Subcutaneous abdominal adipose tissue (tissue), 5 donors: ENCODE data around the gene ELL2.

Experiments used
- H3K27ac ChIP-seq: one replicate; pipeline ENCODE4 v1.7.0; 2013; ENCODE audit warnings: low read depth, mild to moderate bottlenecking, inconsistent platforms, low read length, moderate library complexity
- H3K27me3 ChIP-seq, 5 donors: one replicate each; pipeline ENCODE4 v1.7.0; 2013; ENCODE audit warnings: low read length in 5 of 5, inconsistent platforms in 1 of 5; ENCODE audit not compliant: control insufficient read depth in 5 of 5, insufficient read depth in 4 of 5
- H3K36me3 ChIP-seq, 5 donors: one replicate each; pipeline ENCODE4 v1.7.0; 2013; ENCODE audit warnings: low read length in 5 of 5; ENCODE audit not compliant: control insufficient read depth in 5 of 5, insufficient read depth in 5 of 5
- H3K4me1 ChIP-seq, 5 donors: one replicate each; pipeline ENCODE4 v1.7.0; 2013; ENCODE audit warnings: low read length in 5 of 5, mild to moderate bottlenecking in 3 of 5, moderate library complexity in 1 of 5; ENCODE audit not compliant: control insufficient read depth in 5 of 5, insufficient read depth in 5 of 5
- H3K4me3 ChIP-seq, 5 donors: one replicate each; pipeline ENCODE4 v1.7.0; 2013; ENCODE audit warnings: low read length in 5 of 5, low read depth in 1 of 5
- H3K9ac ChIP-seq, 5 donors: one replicate each; pipeline ENCODE4 v1.7.0; 2013; ENCODE audit warnings: low read length in 5 of 5, mild to moderate bottlenecking in 4 of 5, moderate library complexity in 3 of 5
- H3K9me3 ChIP-seq, 5 donors: one replicate each; pipeline ENCODE4 v1.7.0; 2013; ENCODE audit warnings: low read length in 5 of 5; ENCODE audit not compliant: control insufficient read depth in 5 of 5
- donor health status: healthy.
- donor health status: healthy.
- donor health status: healthy.
- donor health status: healthy.
- donor health status: healthy.

Gene ELL2

DNA sequence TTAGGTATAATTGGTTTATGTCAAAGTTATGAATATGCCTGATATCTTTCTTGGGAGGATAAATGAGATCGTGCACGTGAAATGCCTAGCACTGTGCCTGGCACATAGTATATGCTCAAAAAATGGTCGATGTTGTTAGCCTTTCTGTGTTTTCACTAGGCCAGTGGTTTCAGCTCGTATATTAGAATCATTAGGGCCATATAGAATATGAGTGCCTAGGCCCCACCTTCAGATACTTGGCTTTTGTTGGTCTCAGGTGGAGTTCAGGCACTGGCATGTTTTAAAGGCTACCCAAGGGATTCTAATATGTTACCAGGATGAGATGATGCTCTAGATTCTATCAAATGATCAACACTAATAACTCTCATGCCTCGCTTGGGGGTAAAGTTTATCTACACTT, 56.8 kb downstream of the ELL2 start:
- Histone ChIP-seq H3K9me3 (no peaks in the 10 kb centered on the region), H3K9ac (no peak overlapping the region), H3K36me3 (peaks cover 0 to 13% (median 7%) of the 10 kb centered on the region in 5 donors), H3K4me3 (no peak overlapping the region), H3K4me1 (peaks cover 0 to 24% (median 18%) of the 10 kb centered on the region in 5 donors), H3K27ac (no peak overlapping the region), H3K27me3 (no peaks in the 10 kb centered on the region)

DNA sequence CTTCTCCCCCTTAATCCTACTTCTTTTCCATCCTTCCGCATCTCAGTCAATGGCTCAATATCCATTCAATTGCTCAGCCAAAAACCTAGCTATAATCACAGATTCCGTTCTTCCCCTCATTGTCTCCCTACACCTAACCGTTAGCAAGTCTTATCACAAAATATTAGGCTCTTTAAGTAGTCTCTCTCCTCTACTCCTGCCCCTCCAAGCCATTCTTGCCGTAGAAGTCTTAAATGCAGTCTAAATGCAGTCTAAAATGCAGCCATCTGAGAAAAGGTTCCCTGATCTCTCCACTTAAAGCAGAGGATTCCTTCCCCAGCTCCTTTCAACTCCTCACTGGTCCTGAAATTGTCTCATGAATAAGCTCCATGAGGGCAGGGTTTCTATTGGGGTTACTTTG, 57.8 kb downstream of the ELL2 start:
- Histone ChIP-seq H3K36me3 (peaks cover 0 to 19% (median 11%) of the 10 kb centered on the region in 5 donors), H3K4me3 (no peak overlapping the region), H3K27me3 (no peaks in the 10 kb centered on the region), H3K9me3 (no peaks in the 10 kb centered on the region), H3K27ac (no peak overlapping the region), H3K4me1 (peaks cover 0 to 14% (median 10%) of the 10 kb centered on the region in 5 donors), H3K9ac (no peak overlapping the region)

DNA sequence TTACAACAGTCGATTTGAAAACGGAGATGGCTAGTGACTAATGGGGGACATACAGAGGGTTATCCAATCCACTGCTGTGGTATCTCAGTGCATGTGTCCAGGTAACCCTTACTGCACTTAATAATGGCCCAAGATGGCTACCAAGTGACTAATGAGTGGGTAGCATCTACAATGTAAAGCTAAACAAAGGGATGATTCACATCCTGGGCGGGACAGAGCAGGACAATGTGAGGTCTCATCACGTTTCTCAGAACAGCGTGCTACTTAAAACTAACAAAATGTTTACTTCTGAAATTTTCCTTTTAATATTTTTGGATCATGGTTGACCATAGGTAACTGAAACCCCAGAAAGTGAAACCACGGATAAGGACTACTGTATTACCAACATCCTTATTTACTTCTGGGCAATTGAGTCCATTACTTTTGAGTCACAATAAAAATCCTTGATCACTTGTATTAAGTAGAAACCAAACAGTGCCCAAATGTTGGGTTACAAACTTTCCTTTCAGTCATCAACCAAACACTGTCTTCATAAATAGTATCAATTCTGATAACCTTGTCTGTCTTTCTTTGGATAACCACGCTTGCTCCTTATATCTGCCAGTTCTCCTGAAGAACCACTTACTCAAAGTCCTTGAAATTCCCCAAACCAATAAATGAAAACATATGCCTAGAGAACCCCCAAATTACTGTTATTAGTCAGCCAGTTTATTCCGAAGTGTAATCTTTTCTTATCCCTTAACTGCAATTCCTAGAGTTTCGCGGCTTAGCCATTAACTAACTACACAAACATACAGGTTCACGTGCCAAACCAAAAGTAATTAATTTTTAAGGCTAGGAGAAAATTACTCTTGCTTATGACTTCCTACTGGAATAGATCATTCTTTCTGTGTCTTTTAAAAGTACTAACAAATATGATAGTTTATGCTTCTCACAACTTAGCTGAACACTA, 59.7 kb downstream of the ELL2 start:
- Histone ChIP-seq H3K27me3 (no peaks in the 10 kb centered on the region), H3K4me1 (peaks cover 0 to 9% (median 0%) of the 10 kb centered on the region in 5 donors), H3K27ac (no peak overlapping the region), H3K9ac (no peak overlapping the region), H3K36me3 (peaks cover 5 to 36% (median 21%) of the 10 kb centered on the region in 5 donors), H3K4me3 (no peak overlapping the region), H3K9me3 (no peaks in the 10 kb centered on the region)

DNA sequence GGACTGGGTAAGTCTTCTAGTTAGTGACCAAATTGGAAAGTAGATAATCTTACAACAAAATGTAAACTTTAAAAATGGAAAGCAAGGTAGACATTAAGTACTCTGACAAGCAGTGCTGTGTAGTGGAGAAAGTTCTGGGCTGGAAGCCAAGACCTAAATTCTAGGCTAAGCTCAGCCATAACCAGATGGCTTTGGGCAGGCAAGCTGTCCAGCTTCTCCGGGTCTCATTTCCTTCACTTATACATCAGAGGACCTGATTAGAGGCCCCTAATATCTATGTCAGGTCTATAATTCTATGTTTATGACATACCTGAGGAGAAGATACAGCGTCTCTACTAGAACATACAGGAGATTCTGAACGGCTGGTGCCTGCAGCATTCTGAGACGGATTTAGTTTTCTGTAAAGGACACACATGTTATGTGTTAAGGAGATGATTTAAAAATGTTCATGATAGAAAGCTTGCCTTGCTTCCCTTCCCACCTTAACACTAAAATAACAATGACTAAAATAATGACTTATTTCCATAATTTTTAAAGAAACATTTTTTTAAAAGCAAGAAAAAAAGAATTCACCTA, 61.2 kb downstream of the ELL2 start:
- Histone ChIP-seq H3K27me3 (no peaks in the 10 kb centered on the region), H3K4me1 (peaks cover 0 to 9% (median 0%) of the 10 kb centered on the region in 5 donors), H3K9me3 (no peaks in the 10 kb centered on the region), H3K9ac (no peak overlapping the region), H3K27ac (peak overlapping the region; percentile 14), H3K36me3 (peaks cover 7 to 43% (median 33%) of the 10 kb centered on the region in 5 donors), H3K4me3 (no peak overlapping the region)

DNA sequence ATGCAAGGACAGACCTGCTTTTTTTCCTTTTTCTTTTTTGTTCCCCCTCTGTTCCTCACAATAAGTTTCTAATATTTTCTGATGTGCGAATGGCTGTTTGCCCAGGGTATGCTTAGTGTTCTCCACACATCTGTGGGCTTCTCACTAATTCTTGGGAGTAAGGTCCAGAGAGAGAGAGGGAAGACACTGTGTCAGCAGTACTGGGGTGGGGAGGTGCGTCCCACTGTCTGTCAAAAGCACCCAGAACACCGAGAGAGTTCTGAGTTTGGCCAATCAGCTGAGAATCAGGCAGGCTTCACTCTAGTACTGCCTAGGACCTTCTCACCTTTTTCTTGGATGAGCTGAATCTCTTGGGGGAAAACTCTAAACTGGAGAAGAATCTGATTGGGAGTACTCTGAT, 61.8 kb downstream of the ELL2 start:
- peaks cover 0 to 9% (median 0%) of the 10 kb centered on the region in 5 donors for H3K4me1 ChIP-seq
- no peak overlapping the region for H3K9ac ChIP-seq
- H3K27me3 ChIP-seq = no peaks in the 10 kb centered on the region
- H3K36me3 ChIP-seq = peaks cover 7 to 39% (median 37%) of the 10 kb centered on the region in 5 donors
- H3K27ac ChIP-seq = peak overlapping the region; percentile 14
- no peaks in the 10 kb centered on the region for H3K9me3 ChIP-seq
- H3K4me3 ChIP-seq = no peak overlapping the region

DNA sequence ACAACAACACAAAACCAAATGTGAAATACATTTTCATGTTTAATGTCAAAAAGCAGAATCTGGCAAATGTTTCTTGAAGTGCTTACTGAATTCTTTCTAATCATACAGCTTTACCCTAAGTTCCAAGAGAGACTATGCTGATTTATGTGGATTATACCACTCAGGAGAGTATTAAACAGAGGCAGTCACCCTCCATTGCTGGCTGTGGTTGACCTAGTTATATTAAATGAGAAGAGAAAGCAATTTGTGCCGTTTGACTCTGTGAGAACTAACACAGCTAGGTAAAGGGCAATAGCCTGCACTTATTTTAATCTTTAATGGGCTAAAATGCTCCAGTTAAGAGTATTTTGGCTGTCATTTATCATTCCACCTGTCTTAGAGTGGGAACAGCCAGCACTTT, 62.6 kb downstream of the ELL2 start:
- no peaks in the 10 kb centered on the region for H3K27me3 ChIP-seq
- no peak overlapping the region for H3K27ac ChIP-seq
- peaks cover 9 to 45% (median 38%) of the 10 kb centered on the region in 5 donors for H3K36me3 ChIP-seq

DNA sequence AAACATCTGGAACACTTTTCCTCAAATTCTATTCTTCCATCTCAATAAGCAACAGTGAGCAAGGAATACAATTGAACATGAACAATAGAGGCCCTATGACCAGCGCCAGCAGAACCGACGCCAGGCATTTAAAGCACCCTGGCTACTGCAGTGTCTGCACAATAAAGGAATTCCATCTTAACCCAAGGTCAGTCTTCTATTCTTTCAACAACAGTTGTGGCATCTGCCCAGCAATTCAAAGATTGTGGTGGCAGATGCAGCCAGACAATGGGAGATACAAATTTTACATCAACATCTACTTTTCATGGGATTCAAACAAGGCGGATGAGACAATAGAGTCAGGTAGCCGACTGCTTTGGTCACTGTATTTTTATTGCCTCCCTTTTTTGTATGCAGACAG, 65.9 kb downstream of the ELL2 start:
- Histone ChIP-seq H3K9me3 (no peaks in the 10 kb centered on the region), H3K27me3 (no peaks in the 10 kb centered on the region), H3K4me3 (no peak overlapping the region), H3K27ac (no peak overlapping the region), H3K9ac (no peak overlapping the region), H3K4me1 (peaks cover 0 to 9% (median 0%) of the 10 kb centered on the region in 5 donors), H3K36me3 (peaks cover 19 to 58% (median 48%) of the 10 kb centered on the region in 5 donors)

More for the DNA sequence above, 62.6 kb downstream of the ELL2 start:
- Histone ChIP-seq H3K9me3 (no peaks in the 10 kb centered on the region), H3K9ac (peak overlapping the region in 1 of 5 donors; percentile 10), H3K4me3 (no peak overlapping the region), H3K4me1 (peaks cover 0 to 9% (median 0%) of the 10 kb centered on the region in 5 donors)

DNA sequence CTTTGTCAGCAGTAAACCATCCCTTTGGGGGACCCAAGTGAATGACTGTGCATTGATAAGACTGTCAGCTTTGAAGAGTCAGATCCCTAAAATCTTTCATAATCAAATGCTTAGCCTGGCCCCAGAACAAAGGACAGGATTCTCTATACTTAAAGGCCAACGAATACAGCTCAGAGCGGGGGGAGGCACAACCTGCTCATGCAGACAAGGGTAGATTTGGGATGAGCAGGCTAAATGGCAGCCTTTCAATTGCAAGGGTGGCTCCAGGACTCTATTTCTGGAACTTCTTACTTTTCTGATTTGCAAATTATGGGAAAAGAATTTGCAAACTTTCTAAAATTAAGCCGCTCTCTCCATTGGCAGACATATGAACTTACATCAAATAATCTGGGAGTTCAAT, 66.4 kb downstream of the ELL2 start:
- H3K9ac ChIP-seq = no peak overlapping the region
- peaks cover 23 to 61% (median 53%) of the 10 kb centered on the region in 5 donors for H3K36me3 ChIP-seq
- H3K27ac ChIP-seq = no peak overlapping the region

DNA sequence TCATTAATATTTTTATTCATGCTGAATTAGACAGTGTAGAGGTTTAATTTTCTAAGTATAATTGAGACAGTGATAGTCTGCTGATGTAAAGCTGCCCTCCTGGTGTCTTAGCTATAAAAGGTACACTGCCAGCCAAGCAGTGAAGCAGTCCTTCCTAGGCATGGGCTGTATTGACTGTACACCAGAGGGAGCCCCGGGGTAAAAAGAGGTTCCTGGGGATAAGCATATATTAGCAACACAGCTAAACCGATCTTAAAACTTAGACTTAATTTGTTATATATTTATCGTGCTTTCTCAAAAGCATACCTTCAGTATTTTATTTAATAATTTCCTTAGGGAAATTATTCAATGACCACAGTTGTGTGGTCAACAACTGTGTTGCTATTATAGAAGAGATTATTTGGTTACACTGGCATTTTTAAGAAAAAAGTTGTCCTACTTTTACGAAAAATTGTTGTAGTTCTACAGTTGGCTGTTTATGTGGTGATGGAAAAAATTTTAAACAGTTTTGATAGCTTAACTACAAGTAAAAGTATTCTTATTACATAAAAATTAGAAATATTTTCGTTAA, 68.8 kb downstream of the ELL2 start:
- Histone ChIP-seq H3K27me3 (no peaks in the 10 kb centered on the region), H3K4me1 (peaks cover 0 to 6% (median 0%) of the 10 kb centered on the region in 5 donors), H3K36me3 (peaks cover 27 to 65% (median 48%) of the 10 kb centered on the region in 5 donors)

More for the DNA sequence above, 66.4 kb downstream of the ELL2 start:
- Histone ChIP-seq H3K4me1 (peaks cover 0 to 9% (median 0%) of the 10 kb centered on the region in 5 donors), H3K4me3 (no peak overlapping the region), H3K9me3 (no peaks in the 10 kb centered on the region), H3K27me3 (no peaks in the 10 kb centered on the region)

DNA sequence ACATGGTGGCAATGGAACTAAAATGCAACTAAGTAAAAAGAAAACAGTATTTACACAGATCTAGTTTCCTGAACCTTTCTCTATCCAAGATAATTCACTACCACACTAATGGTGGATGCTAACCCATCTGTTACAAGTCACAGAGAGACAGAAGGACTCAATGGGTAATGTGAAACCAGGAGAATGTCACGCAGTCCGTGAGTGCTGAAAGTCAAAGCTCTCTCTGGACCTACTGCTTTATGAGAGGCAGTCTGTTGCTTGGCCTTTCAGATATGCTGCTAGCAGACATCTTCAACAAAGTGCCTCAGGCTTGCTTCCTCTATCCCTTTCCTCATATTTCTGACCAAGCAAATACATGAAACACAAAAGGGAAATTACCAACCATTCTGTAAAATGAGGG, 70.2 kb downstream of the ELL2 start:
- no peak overlapping the region for H3K4me3 ChIP-seq
- no peak overlapping the region for H3K9ac ChIP-seq
- H3K27ac ChIP-seq = no peak overlapping the region
- H3K27me3 ChIP-seq = no peaks in the 10 kb centered on the region
- no peaks in the 10 kb centered on the region for H3K4me1 ChIP-seq
- no peaks in the 10 kb centered on the region for H3K9me3 ChIP-seq
- H3K36me3 ChIP-seq = peaks cover 28 to 55% (median 46%) of the 10 kb centered on the region in 5 donors

More for the DNA sequence above, 68.8 kb downstream of the ELL2 start:
- no peaks in the 10 kb centered on the region for H3K9me3 ChIP-seq
- no peak overlapping the region for H3K9ac ChIP-seq
- no peak overlapping the region for H3K27ac ChIP-seq
- no peak overlapping the region for H3K4me3 ChIP-seq
